ENCODE data around the gene CRLF2.
"Not testable (repeated sequence)": the region's sequence is repeated elsewhere in the genome, so short reads cannot be mapped to it uniquely, and the experiment has no call there.

Gene CRLF2, protein sequence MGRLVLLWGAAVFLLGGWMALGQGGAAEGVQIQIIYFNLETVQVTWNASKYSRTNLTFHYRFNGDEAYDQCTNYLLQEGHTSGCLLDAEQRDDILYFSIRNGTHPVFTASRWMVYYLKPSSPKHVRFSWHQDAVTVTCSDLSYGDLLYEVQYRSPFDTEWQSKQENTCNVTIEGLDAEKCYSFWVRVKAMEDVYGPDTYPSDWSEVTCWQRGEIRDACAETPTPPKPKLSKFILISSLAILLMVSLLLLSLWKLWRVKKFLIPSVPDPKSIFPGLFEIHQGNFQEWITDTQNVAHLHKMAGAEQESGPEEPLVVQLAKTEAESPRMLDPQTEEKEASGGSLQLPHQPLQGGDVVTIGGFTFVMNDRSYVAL

GRCh38 chrX:1212532-1212931, at the start of gene CRLF2:
TSS of gene CRLF2 (minus strand) at chrX:1212649. CDS start at chrX:1212634, 15 bp downstream.
- DNase-seq = no peak

DNA sequence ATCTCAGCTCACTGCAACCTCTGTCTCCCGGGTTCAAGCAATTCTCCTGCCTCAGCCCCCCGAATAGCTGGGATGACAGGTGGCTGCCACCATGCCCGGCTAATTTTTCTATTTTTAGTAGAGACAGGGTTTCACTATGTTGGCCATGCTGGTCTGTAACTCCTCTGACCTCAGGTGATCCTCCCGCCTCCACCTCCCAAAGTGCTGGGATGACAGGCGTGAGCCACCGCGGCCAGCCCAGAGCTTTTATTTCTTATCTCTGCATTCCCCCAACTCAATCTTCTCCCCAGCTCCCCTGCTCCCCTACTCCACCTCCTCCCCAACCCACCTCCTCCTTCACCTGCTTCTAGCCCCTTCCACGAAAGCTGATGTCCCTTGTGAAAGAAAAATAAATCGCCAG, 49.3 kb upstream of the CRLF2 start:
- DNase-seq = not testable (repeated sequence)

- no peak for DNase-seq
Observed at GRCh38 chrX:1261285-1261684, 48.8 kb upstream of the CRLF2 start.

- DNase-seq = no peak
Observed at GRCh38 chrX:1252861-1253260, 40.4 kb upstream of the CRLF2 start.

DNA sequence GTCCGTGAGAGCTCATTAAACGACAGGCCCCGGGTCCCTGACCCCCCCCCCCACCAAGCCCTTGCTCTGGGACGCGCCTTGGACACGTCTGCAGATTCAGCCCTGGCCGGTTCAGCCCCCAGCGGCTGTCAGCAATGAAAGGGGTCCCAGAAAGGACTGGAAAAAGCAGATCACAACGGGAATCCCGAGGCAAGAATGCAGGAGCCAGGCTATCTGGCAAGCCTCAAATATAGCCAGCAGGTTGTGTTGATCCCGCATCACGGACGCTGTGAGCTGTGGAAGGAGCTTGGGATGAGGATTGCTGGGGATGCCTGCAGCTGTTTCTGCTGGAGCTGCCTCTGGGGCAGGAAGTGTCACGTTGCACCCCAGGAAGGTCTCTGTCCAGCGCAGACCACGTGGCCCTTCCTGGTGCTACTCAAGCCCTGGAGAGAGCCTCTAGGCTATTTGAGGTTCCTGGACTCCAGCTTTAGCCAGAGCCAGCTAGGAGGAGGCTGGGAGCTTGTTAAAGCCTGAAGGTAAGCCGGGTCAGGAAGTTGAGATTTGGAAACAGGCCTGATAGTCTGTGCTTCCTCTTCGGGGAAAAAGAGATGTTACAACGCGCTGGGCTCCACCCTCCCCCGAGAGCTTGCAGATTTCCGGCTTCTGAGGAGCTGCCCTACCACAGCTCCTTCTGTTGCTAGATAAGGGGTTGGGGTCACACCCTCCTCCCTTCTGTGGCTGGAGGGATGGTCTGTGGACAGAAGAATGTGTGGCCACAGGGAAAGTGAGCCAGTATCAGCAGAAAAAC, 36.8 kb upstream of the CRLF2 start:
- DNase-seq = no peak

GRCh38 chrX:1248331-1249061, 36.0 kb upstream of the CRLF2 start:
- peak in 1 of 14 donors; percentile 16 for DNase-seq

DNA sequence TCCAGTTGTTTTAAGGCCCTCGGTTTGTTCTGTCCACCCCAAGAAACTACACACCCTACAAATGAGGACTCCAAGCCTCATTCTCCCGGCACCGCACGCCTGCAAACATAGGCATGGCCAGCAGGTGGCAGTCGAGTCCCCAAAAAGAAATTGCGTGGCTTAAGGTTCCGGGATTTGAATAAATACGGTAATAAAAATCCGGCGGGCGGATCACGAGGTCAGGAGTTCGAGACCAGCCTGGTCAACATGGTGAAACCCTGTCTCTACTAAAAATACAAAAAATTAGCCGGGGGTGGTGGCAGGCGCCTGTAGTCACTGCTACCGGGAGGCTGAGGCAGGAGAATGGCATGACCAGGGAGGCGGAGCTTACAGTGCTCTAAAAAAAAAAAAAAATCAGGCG, 34.4 kb upstream of the CRLF2 start:
- DNase-seq = peak in 7 of 14 donors; percentile 1 to 36 (median 4)

DNA sequence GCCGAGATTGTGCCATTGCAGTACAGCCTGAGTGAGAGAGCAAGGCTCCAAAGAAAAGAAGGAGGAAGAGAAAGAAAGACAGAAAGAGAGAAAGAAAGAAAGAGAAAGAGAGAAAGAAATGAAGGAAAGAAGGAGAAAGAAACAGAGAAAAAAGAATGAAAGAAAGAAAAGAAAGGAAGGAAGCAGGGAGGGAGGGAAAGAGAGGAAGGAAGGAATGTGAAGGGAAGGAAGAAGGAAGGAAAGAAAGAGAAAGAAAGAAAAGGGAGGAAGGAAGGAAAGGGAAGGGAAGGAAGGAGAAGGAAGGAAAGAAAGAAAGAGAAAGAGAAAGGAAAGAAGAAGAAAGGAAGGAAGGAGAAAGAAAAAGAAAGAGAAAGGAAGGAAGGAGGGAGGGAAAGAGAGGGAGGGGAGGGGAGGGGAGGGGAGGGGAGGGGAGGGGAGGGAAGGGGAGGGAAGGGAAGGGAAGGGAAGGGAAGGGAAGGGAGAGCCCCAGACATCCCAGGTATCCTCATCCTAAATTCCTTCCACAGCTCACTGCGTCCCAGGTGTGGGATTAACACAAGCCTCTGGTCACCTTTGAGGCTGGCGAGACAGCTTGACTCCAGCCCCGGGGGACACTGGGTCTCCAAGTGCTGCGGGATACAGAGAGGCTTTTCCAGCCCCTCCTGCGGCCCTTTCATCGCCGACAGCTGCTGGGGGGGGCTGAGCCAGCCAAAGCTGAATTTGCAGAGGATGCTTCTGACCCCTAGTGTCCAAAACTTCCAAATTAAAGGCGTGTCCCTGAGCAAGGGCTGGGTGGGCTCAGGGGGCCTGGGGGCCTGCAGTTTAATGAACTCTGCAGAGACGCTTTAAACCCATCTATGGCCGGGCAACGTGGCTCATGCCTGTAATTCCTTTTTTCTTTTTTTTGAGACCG, 32.0 kb upstream of the CRLF2 start:
- DNase-seq = no peak

- DNase-seq = no peak
Observed at GRCh38 chrX:1242891-1243402, 30.5 kb upstream of the CRLF2 start.

GRCh38 chrX:1240551-1240950, 28.1 kb upstream of the CRLF2 start:
- not testable (repeated sequence) for DNase-seq

GRCh38 chrX:1239681-1240142, 27.3 kb upstream of the CRLF2 start:
- peak in 10 of 14 donors; percentile 2 to 77 (median 46) for DNase-seq

DNA sequence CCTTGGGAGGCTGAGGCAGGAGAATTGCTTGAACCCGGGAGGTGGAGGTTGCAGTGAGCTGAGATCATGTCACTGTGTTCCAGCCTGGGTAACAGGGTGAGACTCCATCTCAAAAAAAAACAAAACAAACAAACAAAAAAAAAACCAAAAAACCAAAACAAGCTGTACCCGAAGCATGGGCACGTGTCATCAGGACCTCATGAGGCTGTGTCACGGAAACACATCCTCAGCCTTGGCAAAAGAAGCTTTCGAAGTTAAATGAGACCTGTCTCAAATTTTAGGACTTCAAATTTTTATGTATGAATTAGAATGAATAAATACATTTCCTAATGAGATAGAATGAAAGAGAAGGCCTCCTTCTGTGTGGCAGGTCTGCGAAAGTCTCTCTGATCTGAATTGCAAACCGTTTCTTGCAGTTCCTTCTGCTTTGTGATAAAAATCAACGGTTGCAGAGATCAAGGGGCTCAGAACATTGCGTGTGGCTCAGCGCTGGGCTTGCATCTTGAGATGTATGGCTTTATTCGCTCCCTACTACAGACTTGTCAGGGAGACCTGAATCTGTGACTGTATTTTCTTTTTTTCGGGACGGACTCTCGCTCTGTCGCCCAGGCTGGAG, 19.5 kb upstream of the CRLF2 start:
- no peak for DNase-seq

- DNase-seq = not testable (repeated sequence)
Observed at GRCh38 chrX:1228101-1228500, 15.7 kb upstream of the CRLF2 start.

GRCh38 chrX:1226249-1226648, 13.8 kb upstream of the CRLF2 start:
- no peak for DNase-seq

DNA sequence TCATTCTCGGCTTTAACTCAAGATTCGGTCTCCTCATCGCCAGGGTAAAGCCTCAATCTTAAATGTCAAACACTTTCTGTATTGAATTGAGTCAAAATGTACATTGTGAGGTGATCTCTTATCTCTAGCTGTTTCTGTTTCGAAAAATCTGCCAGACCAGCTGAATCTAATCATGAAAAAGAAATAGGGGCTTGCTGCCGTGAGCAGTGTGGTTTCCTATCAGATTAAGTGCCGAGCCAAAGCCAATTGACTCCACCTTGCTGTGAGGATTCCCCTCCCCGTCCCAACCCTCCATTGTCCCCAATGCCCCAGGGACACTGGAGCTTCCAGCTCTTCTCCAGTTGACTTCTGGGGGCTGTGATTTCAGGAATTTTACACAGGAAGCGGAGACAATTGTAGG, 12.5 kb upstream of the CRLF2 start:
- DNase-seq = no peak

DNA sequence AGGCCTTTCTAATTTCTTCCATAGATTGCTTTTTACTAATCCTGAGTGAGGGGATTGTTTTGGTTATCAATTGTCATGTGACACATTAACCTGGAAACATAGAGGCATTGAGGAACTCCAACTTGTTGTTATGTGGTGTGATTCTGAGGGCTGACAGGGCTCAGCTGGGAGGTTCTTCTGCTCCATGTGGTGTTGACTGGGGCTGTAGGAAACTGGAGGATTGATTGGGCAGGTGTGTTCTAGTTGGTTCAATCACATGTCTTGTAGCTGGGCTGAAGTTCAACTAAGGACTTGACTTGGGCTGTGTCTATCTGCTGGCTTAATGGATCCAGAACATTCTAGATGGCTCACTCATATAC, 10.8 kb upstream of the CRLF2 start:
- no peak for DNase-seq

DNA sequence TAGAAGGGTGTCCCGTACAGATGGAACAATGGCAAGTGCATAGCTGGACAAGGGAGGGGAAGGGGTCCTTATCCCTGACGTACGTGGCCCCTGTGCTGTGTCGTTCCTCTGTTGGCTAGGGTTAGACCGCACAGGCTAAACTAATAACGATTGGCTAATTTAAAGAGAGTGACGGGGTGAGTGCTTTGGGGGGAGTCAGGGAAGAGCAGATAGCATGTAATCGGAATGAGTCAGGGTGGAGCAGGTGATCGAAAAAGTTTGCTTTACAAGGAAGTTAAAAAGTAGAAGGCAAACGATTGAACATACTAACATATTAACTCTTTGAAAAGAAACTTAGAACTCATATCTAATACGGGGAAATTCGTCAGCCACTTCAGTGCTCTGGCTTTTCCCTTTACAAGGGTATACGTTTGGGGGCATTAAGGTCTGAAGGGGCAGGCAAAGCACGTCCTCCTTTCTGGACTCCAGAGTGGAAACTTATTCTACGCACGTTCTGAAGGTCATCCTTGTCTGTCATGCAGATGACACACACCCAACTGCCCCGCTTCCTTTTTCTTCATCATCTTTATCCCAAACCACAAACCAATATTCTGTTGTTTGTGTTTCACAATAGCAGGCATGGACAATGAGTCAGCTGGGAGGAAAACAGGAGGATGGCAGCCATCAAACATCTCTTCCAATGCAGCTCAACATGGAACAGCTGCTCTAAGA, 10.2 kb upstream of the CRLF2 start:
- no peak for DNase-seq

DNA sequence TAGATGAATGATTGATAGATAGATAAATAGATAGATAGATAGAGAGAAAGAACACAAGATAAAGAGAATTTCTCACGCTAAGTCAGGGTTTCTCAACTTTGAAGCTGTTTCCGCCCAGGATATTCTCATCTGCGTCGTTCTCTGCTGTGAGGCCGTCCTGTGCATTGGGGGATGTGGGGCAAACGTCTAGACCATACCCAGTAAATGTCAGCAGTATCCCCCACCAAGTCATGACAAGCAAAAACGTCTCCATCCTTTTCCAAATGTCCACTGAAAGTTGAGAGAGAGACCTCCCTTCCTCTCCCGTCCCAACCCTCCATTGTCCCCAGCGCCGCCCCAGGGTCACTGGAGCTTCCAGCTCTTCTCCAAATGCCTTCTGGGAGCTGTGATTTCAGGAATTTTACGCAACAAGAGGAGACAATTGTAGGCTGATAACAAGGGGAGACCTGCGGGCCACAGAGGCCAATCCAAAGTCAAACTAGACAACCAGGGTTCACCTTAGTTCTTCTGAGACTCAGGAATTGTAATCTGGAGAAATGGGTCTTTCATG, 8.9 kb upstream of the CRLF2 start:
- DNase-seq = no peak

- no peak for DNase-seq
Observed at GRCh38 chrX:1218286-1218685, 5.8 kb upstream of the CRLF2 start.

DNA sequence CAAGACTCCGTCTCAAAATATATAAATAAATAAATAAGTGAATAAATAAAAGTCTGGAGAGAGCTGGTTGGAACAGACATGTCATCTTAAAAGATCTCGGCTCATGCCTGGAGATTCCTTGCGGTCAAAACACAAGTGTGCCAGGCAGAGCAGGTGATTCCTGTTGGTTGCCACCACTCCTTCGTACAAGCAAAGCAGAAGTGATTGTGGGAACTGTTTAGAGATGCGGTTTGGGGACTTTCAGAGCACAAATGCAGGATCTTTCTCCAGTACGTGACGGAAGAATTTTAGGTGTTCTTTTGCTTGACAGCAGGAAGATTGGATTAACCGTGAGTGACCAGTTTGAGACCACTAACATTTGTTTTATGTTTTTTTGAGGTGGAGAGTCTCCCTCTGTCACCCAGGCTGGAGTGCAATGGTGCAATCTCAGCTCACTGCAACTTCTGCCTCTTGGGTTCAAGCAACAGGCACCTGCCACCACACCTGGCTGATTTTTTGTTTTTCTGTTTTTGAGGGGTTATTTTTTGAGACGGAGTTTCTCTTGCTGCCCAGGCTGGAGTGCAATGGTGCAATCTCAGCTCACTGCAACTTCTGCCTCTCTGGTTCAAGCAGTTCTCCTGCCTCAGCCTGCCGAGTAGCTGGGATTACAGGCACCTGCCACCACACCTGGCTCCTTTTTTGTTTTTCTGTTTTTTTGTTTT, 2.8 kb upstream of the CRLF2 start:
- no peak for DNase-seq

Data from C1 segment of cervical spinal cord (tissue), 14 donors.